Ovary (tissue), 9 donors: ENCODE measurements around the gene SAGE1. TPM values are rescaled to one million over a fixed set of nuclear protein-coding genes. Genes with fewer than 3 reads are reported as not detected.
"Not testable (repeated sequence)": the region's sequence is repeated elsewhere in the genome, so short reads cannot be mapped to it uniquely, and the experiment has no call there.

Experiments
- DNase-seq, 5 donors: peaks; one replicate each; pipeline ENCODE4 v3.0.0-alpha.2; 2019 to 2020
- H3K27ac ChIP-seq, 2 donors: fragments of 200-600 bp; one replicate each; pipeline versions ENCODE4 v1.5.1 to v1.8.0; 2019 to 2022
- H3K27me3 ChIP-seq: fragments of 200-600 bp; one replicate; pipeline ENCODE4 v1.8.0; 2022
- H3K36me3 ChIP-seq: fragments of 200-600 bp; sonication (generic); one replicate; pipeline ENCODE4 v1.5.1; 2019
- H3K4me1 ChIP-seq: one replicate; pipeline ENCODE4 v1.8.1; 2013; ENCODE audit warnings: mild to moderate bottlenecking, moderate library complexity; ENCODE audit not compliant: insufficient read depth
- H3K4me3 ChIP-seq: fragments of 200-600 bp; sonication (generic); one replicate; pipeline ENCODE4 v1.5.1; 2017
- H3K9me3 ChIP-seq, 2 donors: fragments of 200-600 bp in 1 of 2; sonication (generic) in 1 of 2; one replicate each; pipeline versions ENCODE4 v1.5.1 to v1.8.1; 2013 to 2019; ENCODE audit warnings: mild to moderate bottlenecking in 1 of 2, moderate library complexity in 1 of 2
- EP300 ChIP-seq: sonication (generic); formaldehyde crosslinking; IDR thresholded peaks from one replicate; pipeline ENCODE4 v1.6.1; 2017; ENCODE audit warnings: antibody characterized with exemption
- POLR2A ChIP-seq: fragments of 450-650 bp; IDR thresholded peaks from one replicate; pipeline ENCODE4 v1.6.1; 2017; ENCODE audit warnings: antibody characterized with exemption, mild to moderate bottlenecking, moderate library complexity
- WGBS, 3 donors: extraction: QIAGEN DNeasy Blood & Tissue Kit in 1 of 3; methylation state at CpG; one replicate each; pipeline versions ENCODE4 v1.1.5 to v1.1.7; 2013 to 2017; 5-methylcytosine and 5-hydroxymethylcytosine counted together
- intact Hi-C, 4 donors: fragments of 100-400 bp; cut with DNase I; formaldehyde crosslinking; loops; one replicate each; pipeline versions ENCODE4 v1.11.0 to v1.15.1; 2022 to 2023
- polyA plus RNA-seq, 2 donors: library from polyadenylated mRNA; stranded (reverse); fragments of 200-250 nt in 1 of 2; fragments of 350-450 nt in 1 of 2; fragmentation: Illumina TruSeq in 1 of 2; extraction: RNeasy Lipid Tissue Mini Kit (QIAGEN cat#74804) in 1 of 2; gene quantifications; one replicate each; pipeline ENCODE4 v1.2.3, GENCODE V29; 2013 to 2014
- total RNA-seq, 7 donors: library from RNA; depleted of rRNA in 2 of 7; stranded (reverse); fragments of >200 nt in 2 of 7; fragmentation: NEBNext Ultra II Directional in 3 of 7; extraction: Animal tissue kit (Norgen Biotek cat#: 25700) in 3 of 7; gene quantifications; one replicate each; pipeline versions ENCODE4 v1.1.0 to v1.2.4, GENCODE V29; 2016 to 2023
- TF ChIP-seq, protein P1 (sequence below), 3 donors: fragments of 450-650 bp in 2 of 3; fragments of 200-600 bp in 1 of 3; IDR thresholded peaks; one replicate each; pipeline versions ENCODE4 v1.5.1 to v1.8.0; 2016 to 2022; ENCODE audit warnings: antibody characterized with exemption in 3 of 3, mild to moderate bottlenecking in 1 of 3
- donor health status: DM: no; HTN: no; CAD: no; lungs with moderate emphysema.
- donor health status: DM: no; HTN: no; CAD: no.
- donor health status: Bipolar disorder and iron deficiency.
- donor health status: DM: yes; HTN: yes; CAD: no.
- donor health status: DM: no; HTN: no; CAD: no.
- donor health status: DM: yes; HTN: yes; CAD: no.

SAGE1 gene
- total and polyA plus RNA-seq, 9 donors, result not detected

DNA sequence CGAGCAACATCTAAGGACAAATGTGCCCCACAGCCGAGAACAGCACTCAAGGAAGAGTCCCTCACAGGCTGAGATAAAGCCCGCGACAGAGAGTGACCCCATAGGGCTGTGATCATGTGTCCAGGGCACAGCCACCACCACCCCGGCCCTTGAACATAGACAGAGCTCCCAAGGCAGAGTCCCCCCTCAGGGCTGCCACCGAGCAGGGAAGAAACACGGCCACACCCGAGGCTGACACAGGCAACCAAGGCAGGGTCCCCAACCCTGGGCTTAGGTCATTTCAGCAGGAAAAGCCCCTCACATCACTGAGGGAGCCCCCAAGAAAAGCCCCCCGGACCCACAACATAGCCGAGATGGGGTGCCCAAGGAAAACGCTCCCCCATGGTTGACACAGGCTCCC lies 735 bp upstream of the SAGE1 start:
- H3K4me1 ChIP-seq, result no peaks in the 10 kb centered on the region
- H3K9me3 ChIP-seq, result no peaks in the 10 kb centered on the region
- no peak overlapping the region for H3K4me3 ChIP-seq
- no peaks in the 10 kb centered on the region for H3K27me3 ChIP-seq
- intact Hi-C loops, result no loop called here
- no peak for TF ChIP-seq POLR2A
- TF ChIP-seq, protein P1, sequence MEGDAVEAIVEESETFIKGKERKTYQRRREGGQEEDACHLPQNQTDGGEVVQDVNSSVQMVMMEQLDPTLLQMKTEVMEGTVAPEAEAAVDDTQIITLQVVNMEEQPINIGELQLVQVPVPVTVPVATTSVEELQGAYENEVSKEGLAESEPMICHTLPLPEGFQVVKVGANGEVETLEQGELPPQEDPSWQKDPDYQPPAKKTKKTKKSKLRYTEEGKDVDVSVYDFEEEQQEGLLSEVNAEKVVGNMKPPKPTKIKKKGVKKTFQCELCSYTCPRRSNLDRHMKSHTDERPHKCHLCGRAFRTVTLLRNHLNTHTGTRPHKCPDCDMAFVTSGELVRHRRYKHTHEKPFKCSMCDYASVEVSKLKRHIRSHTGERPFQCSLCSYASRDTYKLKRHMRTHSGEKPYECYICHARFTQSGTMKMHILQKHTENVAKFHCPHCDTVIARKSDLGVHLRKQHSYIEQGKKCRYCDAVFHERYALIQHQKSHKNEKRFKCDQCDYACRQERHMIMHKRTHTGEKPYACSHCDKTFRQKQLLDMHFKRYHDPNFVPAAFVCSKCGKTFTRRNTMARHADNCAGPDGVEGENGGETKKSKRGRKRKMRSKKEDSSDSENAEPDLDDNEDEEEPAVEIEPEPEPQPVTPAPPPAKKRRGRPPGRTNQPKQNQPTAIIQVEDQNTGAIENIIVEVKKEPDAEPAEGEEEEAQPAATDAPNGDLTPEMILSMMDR (IDR thresholded peaks at IDR 0.05), result no peak
- WGBS, 3 donors, result 85 to 88% (median 87%) methylated on average over 11 of the region's 11 CpGs
- no peaks in the 10 kb centered on the region for H3K36me3 ChIP-seq
- H3K27ac ChIP-seq, result no peak overlapping the region
- DNase-seq, result no peak

DNA sequence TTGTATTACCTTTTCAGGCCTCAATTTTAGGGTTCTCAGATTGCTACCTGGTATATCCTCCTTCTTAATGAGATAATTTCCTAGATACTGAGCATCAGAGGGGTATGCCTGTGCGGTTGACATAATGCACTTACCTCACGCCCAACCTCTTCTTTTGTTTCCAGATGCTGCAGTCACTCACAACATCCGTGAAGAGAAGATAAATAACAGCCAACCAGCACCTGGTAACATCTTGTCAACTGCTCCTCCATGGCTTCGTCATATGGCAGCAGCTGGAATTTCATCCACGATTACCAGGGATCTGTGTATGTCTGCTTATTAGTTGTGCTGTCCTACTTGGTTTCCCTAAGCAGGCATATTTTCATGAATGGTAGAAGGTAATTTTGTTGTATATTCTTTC lies 16.7 kb downstream of the SAGE1 start:
- intact Hi-C loops, result no loop called here
- Histone ChIP-seq H3K4me1 (no peaks in the 10 kb centered on the region), H3K36me3 (no peaks in the 10 kb centered on the region), H3K27ac (no peak overlapping the region), H3K27me3 (no peaks in the 10 kb centered on the region), H3K9me3 (no peaks in the 10 kb centered on the region), H3K4me3 (no peak overlapping the region)
- no peak for DNase-seq
- whole genome bisulfite sequencing, 3 donors, result 58 to 69% (median 63%) methylated on average over 5 of the region's 5 CpGs
- TF ChIP-seq, protein P1 (IDR thresholded peaks at IDR 0.05), result no peak
- no peak for TF ChIP-seq POLR2A
- TF ChIP-seq EP300, result no peak

DNA sequence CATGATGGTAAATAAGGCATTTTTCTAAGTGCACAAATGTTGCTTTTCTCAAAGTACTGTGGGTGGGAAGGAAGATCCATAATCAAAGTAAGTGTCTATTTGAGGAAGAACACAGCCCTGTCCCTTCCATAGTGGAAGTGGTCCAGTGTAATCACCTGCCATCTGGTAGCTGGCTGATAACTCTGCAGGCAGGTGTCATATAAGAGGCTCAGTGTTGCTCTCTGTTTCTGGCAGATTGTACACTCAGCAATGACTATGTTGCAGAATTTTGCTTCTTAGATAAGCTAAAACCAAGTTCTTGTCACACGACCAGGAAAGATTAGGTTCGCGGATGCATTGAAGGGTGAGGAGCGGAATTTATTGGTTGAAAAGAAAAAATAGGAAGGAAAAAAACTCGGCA lies 20.9 kb downstream of the SAGE1 start:
- H3K4me3 ChIP-seq, result no peak overlapping the region
- DNase-seq, result no peak
- no peaks in the 10 kb centered on the region for H3K9me3 ChIP-seq
- no peaks in the 10 kb centered on the region for H3K4me1 ChIP-seq
- TF ChIP-seq, protein P1 (IDR thresholded peaks at IDR 0.05), result no peak
- no peak for TF ChIP-seq EP300
- no peak for TF ChIP-seq POLR2A
- no peaks in the 10 kb centered on the region for H3K27me3 ChIP-seq
- intact Hi-C loops, result no loop called here
- H3K27ac ChIP-seq, result no peak overlapping the region
- H3K36me3 ChIP-seq, result no peaks in the 10 kb centered on the region
- WGBS, 3 donors, result 66 to 80% (median 78%) methylated on average over 5 of the region's 5 CpGs

DNA sequence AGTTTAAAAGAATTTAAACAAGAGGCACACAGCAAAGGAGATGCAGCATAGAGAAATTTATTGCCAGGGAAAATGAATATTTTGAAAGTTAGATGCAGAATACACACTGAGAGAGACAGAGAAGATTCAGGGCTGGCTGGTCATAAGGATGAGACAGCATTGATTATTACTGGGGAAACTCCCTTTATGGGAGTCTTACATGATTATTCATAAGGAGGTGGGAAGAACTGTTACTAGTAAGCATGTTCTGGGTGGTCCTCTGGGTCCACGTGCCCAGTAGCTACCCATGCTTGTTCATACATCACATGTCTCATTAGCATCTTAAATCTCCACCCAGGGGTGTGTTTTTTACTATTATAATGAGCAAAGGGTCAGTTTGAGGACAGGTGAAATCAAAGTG lies 27.0 kb downstream of the SAGE1 start:
- not testable (repeated sequence) for DNase-seq, H3K27ac ChIP-seq
- WGBS, 3 donors, result 17 to 21% (median 18%) methylated on average over 1 of the region's 1 CpG

DNA sequence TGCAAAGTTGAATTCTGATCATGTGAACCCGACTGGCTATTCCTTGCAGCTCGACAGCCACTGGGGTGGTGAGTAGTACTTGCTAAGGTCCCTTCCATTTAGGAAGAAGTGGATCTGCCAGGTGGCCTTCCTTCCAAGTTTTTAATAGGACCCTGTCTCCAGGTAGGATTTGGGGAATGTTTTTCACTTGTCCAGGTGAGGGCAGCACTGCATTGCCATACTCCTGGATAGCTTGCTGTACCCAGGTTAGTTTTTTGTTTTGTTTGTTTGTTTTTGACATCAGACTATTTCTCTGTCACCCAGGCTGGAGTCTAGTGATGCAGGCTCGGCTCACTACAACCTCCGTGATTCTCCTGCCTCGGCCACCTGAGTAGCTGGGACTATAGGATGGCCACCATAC lies 29.8 kb downstream of the SAGE1 start:
- intact Hi-C loops, result no loop called here
- TF ChIP-seq POLR2A (no peak), EP300 (no peak)
- TF ChIP-seq, protein P1 (IDR thresholded peaks at IDR 0.05), result no peak
- no peak for DNase-seq
- H3K4me1 ChIP-seq, result no peaks in the 10 kb centered on the region
- whole genome bisulfite sequencing, 3 donors, result 51 to 52% (median 52%) methylated on average over 5 of the region's 5 CpGs
- no peak overlapping the region for H3K27ac ChIP-seq
- H3K36me3 ChIP-seq, result no peaks in the 10 kb centered on the region
- H3K27me3 ChIP-seq, result no peaks in the 10 kb centered on the region
- no peak overlapping the region for H3K4me3 ChIP-seq
- H3K9me3 ChIP-seq, result no peaks in the 10 kb centered on the region

More for the DNA sequence above, 27.0 kb downstream of the SAGE1 start:
- H3K27me3 ChIP-seq, intact Hi-C loops, H3K4me3 ChIP-seq, H3K36me3 ChIP-seq, H3K9me3 ChIP-seq, H3K4me1 ChIP-seq: not testable (repeated sequence)
